GM21825 (cell line): ENCODE data around the gene C4orf50.

ENCODE experiments used
- ATAC-seq: cut with Tn5 transposase; IDR thresholded peaks from one replicate; pipeline ENCODE4 v1.9.1; 2021; ENCODE audit warnings: mild to moderate bottlenecking, moderate library complexity; ENCODE audit not compliant: unreplicated experiment

The C4orf50 gene

DNA sequence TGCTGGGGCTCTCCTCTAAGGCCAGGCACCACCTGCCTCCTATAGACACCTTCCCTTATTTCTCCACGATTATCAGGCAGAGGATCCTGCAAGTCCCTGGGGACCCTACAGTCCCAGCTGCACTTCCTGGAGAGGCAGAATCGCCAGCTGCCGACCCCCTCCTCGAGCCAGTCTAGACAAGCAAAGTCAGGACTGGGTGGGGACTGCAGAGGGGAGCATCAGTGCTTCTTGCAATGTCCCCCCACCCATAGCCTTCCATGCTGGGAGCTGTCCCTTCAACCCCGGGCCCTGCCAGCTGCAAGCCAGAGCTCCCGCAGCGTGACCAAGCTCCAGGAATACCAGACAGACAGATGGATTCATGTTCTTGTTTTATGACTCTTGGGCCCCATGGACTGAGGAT lies 124.0 kb downstream of the C4orf50 start:
- ATAC-seq, result no peak

DNA sequence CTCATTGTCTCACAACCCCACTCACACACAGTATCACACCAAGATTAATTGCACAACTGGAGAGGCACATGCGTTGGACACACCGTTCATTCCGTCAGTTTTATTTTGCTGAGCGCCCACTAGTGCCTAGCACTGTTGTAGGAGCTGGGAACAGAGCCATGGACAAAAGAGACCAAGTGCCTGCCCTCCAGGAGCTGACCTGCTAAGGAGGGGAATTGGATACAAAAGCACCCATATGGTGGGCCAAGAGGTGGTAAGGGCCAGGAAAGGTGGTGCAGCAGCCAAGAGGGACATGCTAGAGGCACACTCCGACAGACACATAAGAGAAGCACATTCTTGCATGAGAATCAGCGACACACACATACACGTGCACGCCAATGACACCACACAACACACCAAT lies 124.6 kb downstream of the C4orf50 start:
- no peak for ATAC-seq

GRCh38 chr4:5893004-5893580 lies 125.1 kb downstream of the C4orf50 start, which contains the start of gene CRMP1:
CRMP1 (minus strand) TSS chr4:5893086; CDS start chr4:5892969, 117 bp downstream.
- ATAC-seq, result no peak

DNA sequence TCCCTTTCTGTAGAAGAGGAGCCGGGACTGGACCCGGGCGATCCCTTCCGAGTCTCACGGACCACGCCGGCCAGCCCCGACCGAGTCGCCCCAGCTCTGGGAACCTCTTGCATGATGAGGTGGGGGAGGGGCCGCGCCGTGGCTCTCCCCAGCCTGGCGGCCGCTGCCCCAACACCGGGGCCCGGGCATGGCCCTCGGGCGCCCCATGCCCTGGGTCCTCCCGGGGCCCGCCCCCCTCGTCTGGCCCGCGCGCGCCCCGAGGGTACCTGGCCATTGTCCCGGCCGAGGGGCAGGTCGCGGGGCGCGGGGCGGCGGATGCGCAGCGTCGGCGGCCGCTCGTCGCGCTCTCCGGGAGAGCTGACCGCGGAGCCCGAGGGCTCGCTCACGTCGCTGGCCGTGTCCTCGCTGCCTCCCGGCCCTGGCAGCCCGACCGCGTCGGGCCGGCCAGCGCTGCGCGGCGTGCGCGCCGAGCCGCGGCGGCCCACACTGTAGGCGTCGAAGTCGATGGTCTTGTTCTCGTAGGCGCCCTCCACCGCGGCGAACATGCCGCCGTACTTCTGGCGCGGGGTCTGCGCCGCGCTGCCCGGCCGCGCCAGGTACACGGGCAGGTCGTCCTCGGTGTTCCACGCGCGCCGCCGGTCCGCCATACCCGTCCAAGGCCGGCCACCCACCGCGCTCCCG lies 125.8 kb downstream of the C4orf50 start:
- ATAC-seq, result no peak

DNA sequence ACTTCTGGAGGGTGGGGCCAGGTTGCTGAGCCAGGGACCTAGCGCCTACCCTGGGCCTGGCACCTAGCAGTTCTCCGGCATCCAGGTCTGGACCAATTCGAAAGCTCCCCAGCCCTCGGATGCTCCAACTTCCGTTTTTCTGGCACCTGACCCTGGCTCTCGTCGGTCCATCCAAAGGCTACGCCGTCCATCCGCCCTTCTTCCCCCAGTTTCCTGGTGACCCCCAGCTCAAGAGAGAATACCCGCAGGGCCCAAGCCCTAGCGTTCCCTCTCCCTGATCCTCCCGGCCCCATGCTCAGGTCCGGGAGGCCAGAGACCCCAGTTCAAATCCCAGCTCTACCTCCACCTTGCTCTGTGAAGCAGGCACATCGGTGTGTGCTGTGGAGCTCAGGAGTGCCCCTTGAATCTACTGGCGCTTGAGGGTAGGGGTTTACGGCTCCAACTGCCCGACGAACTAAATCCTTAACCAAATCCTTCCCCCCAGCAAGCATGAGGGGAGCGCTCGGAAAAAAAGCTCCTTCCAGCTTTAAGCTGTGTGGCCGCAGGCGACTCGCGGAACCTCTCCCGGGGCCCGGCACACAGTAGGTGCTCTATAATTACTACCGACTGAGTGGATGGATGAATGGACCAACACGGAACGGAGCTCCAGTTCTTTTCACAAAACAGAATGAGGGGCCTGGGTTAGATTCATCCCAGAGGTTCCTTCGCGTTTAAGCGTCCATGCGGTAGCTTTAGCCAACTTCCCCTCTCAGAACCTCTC lies 126.5 kb downstream of the C4orf50 start:
- no peak for ATAC-seq

GRCh38 chr4:5890063-5890727 lies 128.0 kb downstream of the C4orf50 start:
- ATAC-seq, result no peak

GRCh38 chr4:5889002-5889696 lies 129.1 kb downstream of the C4orf50 start:
- no peak for ATAC-seq

- no peak for ATAC-seq
Observed at GRCh38 chr4:5888222-5889001, 129.8 kb downstream of the C4orf50 start.

DNA sequence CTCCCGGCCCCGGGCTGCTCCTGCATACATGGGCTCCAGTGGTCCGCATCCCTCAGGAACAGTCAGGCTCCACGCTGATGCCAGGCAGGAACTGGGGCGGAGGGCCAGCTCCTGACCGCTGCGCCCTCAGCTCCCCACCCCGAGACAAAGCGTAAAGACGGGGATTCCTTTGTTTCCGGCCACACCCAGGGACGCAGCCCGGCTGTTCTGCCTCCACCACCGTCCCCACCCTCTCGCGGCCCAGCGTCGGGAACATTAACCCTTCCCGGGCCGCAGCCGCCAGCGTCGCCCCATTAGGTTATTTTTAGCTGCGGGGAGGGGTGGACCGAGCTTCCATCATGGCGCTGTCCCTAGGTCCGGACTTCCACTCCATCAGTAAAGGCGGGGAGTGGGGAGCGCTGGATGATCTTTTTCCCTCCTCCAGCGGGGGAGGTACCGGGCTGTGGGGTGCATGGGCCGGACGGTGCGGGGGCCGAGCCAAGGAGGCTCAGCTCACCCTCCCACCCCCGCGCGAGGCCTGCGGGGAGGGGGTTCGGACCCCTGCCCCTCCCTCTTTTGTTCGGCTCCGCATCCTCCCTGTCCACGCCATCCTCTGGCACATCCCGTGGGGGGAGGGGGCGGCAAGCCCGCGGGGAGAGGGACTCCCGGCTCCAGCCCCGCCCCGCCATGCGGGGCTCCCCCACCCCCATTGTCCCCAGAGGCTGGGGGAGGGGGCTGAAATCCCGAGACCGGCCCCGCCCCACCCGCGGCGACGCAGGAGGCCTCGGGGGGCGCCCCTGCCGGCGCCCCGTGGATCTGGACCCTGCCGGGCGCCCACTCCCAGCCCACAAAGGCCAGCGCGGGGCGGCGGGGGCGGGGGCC lies 130.6 kb downstream of the C4orf50 start:
- no peak for ATAC-seq

DNA sequence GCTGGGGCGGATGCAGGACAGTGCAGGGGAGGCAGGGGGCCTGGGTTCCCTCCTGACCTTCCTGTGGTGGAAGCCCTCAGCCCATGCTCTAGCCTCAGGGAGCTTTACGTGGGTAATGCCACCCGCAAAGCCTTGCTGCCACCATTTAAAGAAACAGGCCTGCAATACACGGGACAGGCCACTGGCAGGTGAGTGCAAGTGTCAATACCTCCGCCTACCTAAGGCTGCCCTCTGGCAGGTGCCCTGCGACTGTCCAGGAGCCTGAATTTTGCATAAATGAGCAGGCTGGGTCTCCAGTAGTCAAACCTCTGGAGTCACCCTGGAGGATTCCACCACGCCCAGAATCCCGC lies 131.2 kb downstream of the C4orf50 start:
- ATAC-seq, result no peak

GRCh38 chr4:5885733-5886132 lies 132.5 kb downstream of the C4orf50 start:
- no peak for ATAC-seq

GRCh38 chr4:5884796-5885195 lies 133.4 kb downstream of the C4orf50 start:
- ATAC-seq, result no peak

DNA sequence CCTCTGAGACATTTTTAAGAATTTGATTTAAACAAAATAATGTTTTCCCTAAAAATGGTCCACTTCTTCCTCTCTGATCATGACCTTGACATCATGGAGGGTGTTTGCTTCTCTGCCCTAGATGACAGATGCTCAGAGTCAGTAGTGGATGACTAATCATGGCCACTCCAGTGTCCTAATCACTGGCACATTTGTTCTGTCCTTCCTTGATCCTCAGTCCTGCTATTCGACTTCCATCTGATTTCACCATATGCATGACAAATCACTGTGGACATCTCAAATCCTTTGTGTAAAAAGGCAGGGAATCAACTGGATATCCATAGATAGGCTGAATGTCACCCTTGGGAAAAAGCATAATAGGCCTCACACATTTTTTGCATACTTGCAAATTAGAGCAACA lies 134.3 kb downstream of the C4orf50 start:
- no peak for ATAC-seq

DNA sequence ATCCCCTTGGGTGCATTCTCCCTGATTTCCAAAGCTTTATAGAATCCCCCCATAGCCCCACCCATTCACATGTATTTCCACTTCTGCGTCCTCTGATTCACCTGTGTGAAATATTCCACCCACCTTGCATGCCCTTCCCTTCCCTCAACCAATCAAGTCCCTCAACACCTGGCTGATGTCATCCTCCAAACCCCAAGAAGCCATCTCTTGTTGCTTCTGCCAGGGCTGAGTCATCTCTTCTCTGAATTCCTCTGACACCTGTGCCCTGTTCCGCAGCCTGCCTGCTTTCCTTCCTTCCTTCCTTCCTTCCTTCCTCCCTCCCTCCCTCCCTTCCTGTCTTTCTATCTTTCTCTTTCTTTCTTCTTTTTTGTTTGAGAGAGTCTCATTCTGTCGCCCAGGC lies 135.3 kb downstream of the C4orf50 start:
- no peak for ATAC-seq

DNA sequence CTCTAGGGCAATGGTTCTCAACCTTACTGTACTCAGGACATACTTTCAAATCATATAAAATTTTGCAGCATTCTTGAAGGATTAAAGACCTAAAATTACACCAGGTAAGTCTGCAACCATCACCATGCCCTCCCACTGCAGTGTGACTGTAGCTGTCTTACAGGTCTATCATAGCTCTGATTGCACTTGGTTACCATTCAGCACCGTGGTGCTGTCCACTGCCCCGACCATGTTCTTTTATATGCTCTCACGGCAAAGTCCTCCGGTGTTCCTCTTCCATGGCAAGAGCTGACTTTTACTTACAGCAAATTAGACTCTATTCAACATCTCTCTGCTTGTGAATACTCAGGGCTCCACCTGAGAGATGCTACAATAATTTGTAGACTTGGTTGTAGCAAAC lies 136.9 kb downstream of the C4orf50 start:
- ATAC-seq, result no peak

- ATAC-seq, result no peak
Observed at GRCh38 chr4:5878359-5878758, 139.9 kb downstream of the C4orf50 start.

- ATAC-seq, result no peak
Observed at GRCh38 chr4:5877392-5877791, 140.8 kb downstream of the C4orf50 start.

DNA sequence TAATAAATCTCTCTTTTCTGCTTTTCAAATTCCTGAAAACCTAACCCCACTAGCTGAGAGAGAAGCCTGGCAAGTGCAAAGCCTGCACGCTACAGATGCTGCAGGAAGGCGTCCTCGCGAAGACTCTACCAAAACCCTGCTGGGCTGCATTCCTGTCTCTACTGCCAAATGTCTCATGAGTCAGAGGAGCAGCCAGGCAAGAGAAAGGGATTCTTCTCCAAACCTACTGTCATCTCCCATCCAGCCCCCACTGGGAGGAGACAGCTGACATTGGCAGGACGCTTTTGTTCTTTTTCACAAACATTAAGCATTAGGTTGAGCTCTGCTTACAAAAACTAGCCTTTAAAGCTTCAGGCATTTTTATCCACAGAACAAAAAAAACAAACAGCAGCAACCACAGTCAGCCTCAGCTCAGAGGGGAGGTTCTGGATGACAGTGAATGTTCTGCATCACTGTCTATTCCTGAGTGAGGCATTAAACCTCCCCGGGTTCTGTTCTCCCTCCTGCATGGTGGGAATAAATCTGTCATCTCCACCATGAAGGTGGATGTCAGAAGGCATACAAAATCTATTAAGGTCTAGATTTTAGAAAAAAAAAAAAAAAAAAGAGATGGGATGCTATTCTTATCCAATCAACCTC lies 143.3 kb downstream of the C4orf50 start:
- ATAC-seq, result no peak

GRCh38 chr4:5870701-5871100 lies 147.5 kb downstream of the C4orf50 start:
- ATAC-seq, result no peak
